HG03520 (cell line): ENCODE results near the gene PEAR1.

Experiments used
- ATAC-seq: cut with Tn5 transposase; IDR thresholded peaks from one replicate; pipeline ENCODE4 v1.9.1; 2021; ENCODE audit warnings: mild to moderate bottlenecking, moderate library complexity; ENCODE audit not compliant: unreplicated experiment

PEAR1 gene

DNA sequence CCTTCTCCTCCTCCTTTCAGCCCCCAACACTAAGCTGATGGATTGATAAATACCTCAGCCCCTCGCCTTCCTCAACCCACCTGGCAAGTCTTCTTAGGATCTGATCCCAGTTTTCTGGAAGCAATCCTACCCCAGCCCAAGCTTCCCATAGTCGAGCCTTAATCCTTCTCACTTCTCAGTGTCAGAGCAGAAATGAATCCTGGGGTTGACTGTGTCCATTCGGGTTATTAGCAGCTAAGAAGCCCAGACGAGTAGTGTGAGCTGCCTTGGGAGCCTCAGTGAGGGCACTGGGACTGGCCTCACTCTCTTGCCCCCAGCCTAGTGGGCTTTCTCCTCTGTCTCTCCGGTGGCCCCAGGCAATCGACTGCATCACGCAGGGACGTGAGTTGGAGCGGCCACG lies 12.4 kb upstream of the PEAR1 start:
- ATAC-seq = no peak

DNA sequence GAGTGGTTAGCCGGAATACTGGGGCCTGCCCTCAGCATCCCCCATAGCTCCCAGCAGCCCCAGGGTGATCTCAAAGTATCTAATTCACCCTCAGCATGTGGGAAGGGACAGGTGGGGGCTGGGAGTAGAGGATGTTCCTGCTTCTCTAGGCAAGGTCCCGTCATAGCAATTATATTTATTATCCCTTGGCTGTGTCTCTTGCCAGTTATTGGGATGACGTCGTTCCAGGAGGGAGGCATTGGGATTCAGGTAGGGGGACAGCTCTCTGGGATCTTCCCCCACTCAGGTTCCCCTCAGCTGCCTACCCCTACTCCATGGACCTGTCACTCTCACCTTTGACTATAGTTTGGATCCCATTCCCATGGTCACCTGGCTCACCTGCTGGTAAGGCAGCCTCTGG lies 11.9 kb upstream of the PEAR1 start:
- ATAC-seq = no peak

GRCh38 chr1:156882543-156882942 lies 11.0 kb upstream of the PEAR1 start:
- no peak for ATAC-seq

DNA sequence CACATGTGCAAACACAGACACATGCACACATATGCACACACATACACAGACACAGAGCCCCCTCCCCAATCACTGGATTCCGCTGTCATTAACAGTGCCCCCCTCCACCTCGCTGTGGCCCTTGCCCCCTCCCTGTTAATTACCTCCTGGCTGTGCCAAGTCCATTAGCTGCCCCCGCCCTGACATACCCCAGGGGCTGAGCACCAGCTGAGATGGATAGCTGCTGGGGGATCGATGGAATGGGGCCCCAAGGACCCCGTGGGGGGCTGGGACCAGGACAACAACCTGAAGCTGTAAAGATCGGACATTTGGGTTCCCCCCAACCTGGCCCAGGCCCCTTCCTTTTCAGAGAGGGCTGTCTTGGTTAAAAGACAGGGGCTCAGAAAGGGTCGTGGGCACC lies 9.6 kb upstream of the PEAR1 start:
- ATAC-seq = no peak

- ATAC-seq = no peak
These were observed 8.8 kb upstream of the PEAR1 start for GRCh38 chr1:156884560-156885184.

DNA sequence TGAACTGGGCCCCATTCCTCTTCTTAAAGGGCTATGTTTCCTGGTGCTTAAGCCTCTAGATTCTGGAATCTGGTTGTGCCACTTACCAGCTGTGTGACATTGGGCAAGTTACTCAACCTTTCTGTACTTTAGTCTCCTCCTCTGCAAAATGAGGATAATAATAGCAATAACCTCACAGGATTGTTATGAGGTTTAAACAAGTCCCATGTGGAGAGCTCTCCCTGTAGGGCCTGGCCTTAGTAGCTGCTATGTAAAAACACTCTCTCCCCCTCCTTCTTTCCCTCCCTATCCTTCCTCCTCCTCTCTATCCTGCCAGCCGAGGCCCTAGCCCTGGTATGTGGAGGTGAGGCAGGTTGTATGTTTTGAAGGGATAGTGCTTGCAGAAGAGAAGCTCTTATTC lies 8.2 kb upstream of the PEAR1 start:
- ATAC-seq = no peak

DNA sequence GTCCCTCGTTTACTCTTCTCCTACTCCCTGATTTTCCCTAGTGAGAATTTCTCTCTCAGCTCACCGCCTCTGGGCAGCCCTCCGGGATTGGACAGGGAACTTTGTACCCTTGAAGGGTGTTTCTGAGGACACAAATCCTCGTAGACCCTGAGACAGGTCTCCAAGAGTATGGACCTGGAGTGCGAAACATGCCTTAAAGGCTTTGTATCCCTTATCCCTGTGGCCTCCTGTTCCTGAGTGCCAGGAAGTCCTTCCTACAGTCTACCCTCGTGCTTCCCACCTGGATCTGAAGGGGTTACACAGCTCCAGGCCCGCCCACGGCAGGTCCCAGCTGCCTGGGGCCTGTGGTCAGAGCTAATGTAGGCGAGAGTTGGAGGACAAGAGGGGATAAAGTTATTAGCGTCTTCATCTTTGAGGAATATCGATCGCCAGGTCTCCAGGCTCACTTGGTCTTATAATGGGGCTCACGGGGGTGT lies 7.6 kb upstream of the PEAR1 start:
- no peak for ATAC-seq

- no peak for ATAC-seq
These were observed 6.8 kb upstream of the PEAR1 start for GRCh38 chr1:156886583-156887281.

GRCh38 chr1:156887317-156887716 lies 6.2 kb upstream of the PEAR1 start:
- no peak for ATAC-seq

DNA sequence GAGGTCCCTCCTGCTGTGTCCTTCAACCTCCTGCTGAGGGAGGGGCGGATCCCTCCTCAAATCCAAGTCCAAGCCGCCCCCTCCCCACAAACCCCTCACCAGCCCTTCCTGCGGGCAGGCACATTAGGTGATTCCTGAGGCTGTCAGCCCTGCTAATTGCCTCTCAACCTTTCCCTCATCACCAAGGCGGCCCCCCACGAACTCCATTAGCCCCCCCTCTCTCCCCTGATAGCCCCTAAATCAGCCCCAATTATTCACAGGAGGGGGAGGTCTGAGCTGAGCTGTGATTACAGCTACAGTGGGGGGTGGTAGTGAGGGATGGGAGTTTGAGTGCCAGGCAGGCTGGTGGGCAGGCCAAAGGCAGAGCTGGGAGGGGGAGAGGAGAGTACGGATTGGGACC lies 5.8 kb upstream of the PEAR1 start:
- ATAC-seq = no peak

DNA sequence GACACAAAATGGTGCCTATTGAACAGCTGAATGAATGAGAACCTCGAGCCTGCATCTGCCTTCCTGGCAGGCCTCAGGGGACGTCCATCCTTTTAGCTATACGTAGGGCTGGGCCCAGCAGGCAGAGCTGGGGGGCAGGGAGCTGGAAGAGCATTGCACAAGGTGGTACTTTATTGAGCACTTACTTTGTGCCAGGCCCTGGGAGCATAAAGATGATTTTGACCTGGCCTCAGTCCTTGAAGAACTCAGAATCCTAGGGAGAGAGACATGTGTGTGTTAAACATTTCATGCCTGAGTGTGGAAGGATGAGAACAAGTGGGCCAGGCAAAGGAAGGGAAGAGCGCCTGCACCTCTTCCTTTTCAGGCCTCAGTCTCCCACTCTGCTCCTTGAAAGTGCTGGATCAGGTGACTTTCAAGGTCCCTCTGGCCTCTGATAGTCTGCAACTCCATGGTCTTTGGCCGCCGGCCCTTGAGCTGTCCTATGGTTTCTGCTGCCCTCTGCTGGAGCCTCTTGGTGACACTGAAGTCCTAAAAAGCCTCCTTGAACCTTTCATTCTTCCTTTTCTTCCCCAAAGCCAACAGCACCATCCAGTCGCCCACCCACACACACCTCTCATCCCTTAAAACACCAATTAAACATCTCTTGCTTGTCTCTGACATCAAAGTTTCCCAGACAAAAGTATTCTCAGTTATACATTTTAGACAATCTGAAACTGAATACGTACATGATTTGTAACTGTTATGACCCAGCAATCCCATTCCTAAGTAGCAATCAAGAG lies 3.5 kb upstream of the PEAR1 start:
- ATAC-seq = no peak

- ATAC-seq = no peak
These were observed 1.1 kb upstream of the PEAR1 start for GRCh38 chr1:156892190-156893047.

DNA sequence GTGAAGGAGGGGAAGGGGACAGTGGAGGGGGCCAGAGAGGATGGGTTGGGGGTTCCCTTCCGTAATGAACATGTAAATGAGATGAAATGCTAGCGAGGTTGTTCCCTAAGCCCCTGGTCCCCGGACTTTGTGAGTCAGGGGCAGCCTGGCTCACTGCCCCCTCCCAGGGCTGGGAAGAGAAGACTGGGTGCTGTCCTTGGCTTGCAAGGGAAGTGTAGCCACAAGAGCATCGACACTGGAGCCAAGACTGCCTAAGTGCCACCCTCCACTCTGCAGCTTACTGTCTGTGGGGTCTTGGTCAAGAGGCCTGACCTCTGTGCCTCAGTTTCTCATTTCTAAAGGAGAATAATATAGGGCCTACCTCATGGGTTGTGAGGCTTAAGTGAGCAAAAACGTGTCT lies 483 bp downstream of the PEAR1 start:
- ATAC-seq = no peak

- ATAC-seq = no peak
These were observed 1.4 kb downstream of the PEAR1 start for GRCh38 chr1:156894711-156895454.

- no peak for ATAC-seq
These were observed 1.9 kb downstream of the PEAR1 start for GRCh38 chr1:156895455-156895812.

DNA sequence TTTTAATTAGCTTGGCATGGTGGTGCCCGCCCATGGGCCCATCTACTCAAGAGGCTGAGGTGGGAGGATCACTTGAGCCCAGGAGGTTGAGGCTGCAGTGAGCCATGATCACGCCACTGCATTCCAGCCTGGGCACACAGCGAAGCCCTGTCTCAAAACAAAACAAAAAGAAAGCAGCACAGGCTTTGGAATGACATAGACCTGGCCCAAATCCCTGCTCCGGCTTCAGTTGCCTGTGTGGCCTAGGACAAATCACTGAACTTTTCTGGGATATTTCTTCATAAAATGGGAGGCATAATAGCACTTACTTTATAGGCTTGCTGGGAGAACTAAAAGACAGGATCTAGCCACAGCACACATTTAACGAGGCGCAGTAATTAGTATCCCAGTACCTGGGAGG lies 2.4 kb downstream of the PEAR1 start:
- ATAC-seq = no peak

- ATAC-seq = no peak
These were observed 3.0 kb downstream of the PEAR1 start for GRCh38 chr1:156896490-156897033.

DNA sequence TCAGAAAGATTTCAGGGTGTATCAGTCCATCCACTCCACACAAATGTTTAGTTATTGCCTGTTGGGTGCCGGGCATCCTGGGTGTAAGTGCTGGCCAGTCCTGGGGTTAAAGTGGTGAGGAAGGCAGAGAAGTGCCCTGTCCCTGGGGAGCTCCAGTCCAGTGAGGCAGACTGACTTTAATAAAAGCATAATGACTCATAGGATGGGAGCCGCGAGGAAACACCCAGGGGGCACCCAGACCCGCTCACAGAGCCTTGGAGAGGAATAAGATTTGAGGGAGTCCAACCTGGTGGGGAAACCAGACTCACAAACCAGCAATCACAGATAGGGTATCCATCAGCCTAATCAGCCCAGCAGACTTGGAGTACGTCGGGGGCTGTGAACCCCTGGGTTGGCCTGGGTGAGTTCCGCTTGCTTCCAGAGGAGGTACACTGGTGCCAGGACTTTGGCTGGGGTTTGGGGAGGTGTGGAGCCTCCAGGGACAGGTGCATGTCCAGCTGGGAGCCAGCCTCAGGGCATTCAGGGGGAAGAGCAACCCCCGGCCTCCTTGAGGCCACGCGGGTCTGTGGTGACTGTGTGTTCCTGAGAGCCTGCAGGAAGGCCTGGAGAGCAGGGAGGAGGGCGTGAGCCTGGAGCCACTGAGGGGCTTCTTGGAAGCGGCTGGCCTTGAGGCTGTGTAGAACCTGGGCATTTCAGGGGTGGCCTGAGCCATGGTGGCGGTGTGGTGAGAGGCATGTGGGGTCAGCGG lies 3.7 kb downstream of the PEAR1 start:
- no peak for ATAC-seq

- no peak for ATAC-seq
These were observed 4.6 kb downstream of the PEAR1 start for GRCh38 chr1:156898161-156898566.
